ENCODE results near the gene PRELID1. TPM values are rescaled to one million over a fixed set of nuclear protein-coding genes. Genes with fewer than 3 reads are reported as not detected.

The PRELID1 gene
- total and polyA plus RNA-seq, 2 donors (not counting 3 experiments of a cell fraction or from before 2014, with no cell fraction given), result 201 to 293 TPM

- no peak overlapping the region for H3K4me2 ChIP-seq (ENCODE audit: insufficient read depth, low read length)
- H3K9ac ChIP-seq (replicated peaks; ENCODE audit: extremely low read depth, insufficient read depth, low read length), result no peak overlapping the region
- POLR2A ChIA-PET, result no interaction called here
- no peak overlapping the region for H2AFZ ChIP-seq (ENCODE audit: low read depth, low read length)
- intact Hi-C loops (cut with micrococcal nuclease), result no loop called here
- TF ChIP-seq JUN (IDR thresholded peaks at IDR 0.05; ENCODE audit: borderline replicate concordance, insufficient read depth, insufficient read length, low read depth), result no peak
- TF ChIP-seq CTCF (IDR thresholded peaks at IDR 0.05; ENCODE audit: extremely low read depth in 1 of 2, insufficient read depth in 1 of 2, low read depth in 1 of 2, low read length in 2 of 2), result no peak
- TF ChIP-seq POLR2A (IDR thresholded peaks at IDR 0.05; ENCODE audit: low read depth, low read length), result no peak
- no peak for TF ChIP-seq POLR2AphosphoS5 (IDR thresholded peaks at IDR 0.05; ENCODE audit: insufficient read depth, low read depth, low read length)
- no peak for TF ChIP-seq MYC (IDR thresholded peaks at IDR 0.05; ENCODE audit: low read depth, low read length)
- TF ChIP-seq GATA2 (IDR thresholded peaks at IDR 0.05; ENCODE audit: insufficient read depth, insufficient read length, low read depth, low read length), result no peak
- no peak for TF ChIP-seq FOS (IDR thresholded peaks at IDR 0.05; ENCODE audit: borderline replicate concordance, insufficient read depth, low read length)
- TF ChIP-seq EZH2 (IDR thresholded peaks at IDR 0.05; ENCODE audit: borderline replicate concordance, low read depth, low read length, severe bottlenecking), result no peak
- dilution Hi-C loops (cut with MboI; ENCODE audit: extremely low pct_ligation_motif_present, low sequenced_read_pairs), result no loop called here
- H3K9me1 ChIP-seq (replicated peaks; ENCODE audit: control insufficient read depth, extremely low read depth, insufficient read depth, low read length), result no peaks in the 10 kb centered on the region
- no peak overlapping the region for H3K4me3 ChIP-seq (replicated peaks in 1 of 3; ENCODE audit: insufficient read depth in 1 of 3, low read depth in 1 of 3, low read length in 3 of 3)
- no peaks in the 10 kb centered on the region for H4K20me1 ChIP-seq (replicated peaks; ENCODE audit: control insufficient read depth, extremely low read depth, insufficient read depth, low read length)
- CTCF ChIA-PET, result interaction anchor here (1.6 kb wide), 1 partner anchor 12 kb away, joined by 8 read pairs; no protein-coding TSS in a partner anchor
- H3K9me3 ChIP-seq (replicated peaks; ENCODE audit: control insufficient read depth, insufficient read depth, low read length), result no peaks in the 10 kb centered on the region
- H3K27me3 ChIP-seq (ENCODE audit: control insufficient read depth in 2 of 2, insufficient read depth in 2 of 2, low read length in 2 of 2), result no peaks in the 10 kb centered on the region
- no peaks in the 10 kb centered on the region for H3K79me2 ChIP-seq (ENCODE audit: control insufficient read depth, insufficient read depth, low read length)
- peaks cover 10 to 13% of the 10 kb centered on the region in 2 experiments for H3K36me3 ChIP-seq (ENCODE audit: control insufficient read depth in 2 of 2, extremely low read depth in 1 of 2, insufficient read depth in 2 of 2, low read length in 2 of 2)
- H3K27ac ChIP-seq (ENCODE audit: insufficient read depth, low read depth, low read length), result no peak overlapping the region
- no peak for DNase-seq (ENCODE audit: low read depth, low spot score)
- FAIRE-seq, result no peak
- no TSS peak for BruUV-seq (replicated peaks)
- peaks cover 3% of the 10 kb centered on the region for H3K4me1 ChIP-seq (ENCODE audit: control insufficient read depth, extremely low read depth, insufficient read depth, low read length)
Measured at GRCh38 chr5:177275883-177276282, 27.7 kb upstream of the PRELID1 start.
